Measurements from ENCODE around the gene NCOA7. TPM values are rescaled to one million over a fixed set of nuclear protein-coding genes. Genes with fewer than 3 reads are reported as not detected.

NCOA7 gene
- total and polyA plus RNA-seq, 10 of the 15 experiments (the other 5 are each of a cell fraction or from before 2014, with no cell fraction given) = 18.9 to 50.3 (median 34.2) TPM

- TF ChIP-seq E2F8 (IDR thresholded peaks at IDR 0.05; ENCODE audit: low read depth, partially characterized antibody) (no peak), NR2F1 (conservative IDR thresholded peaks at IDR 0.05) (no peak), EED (IDR thresholded peaks at IDR 0.05; ENCODE audit: low read depth) (no peak), HCFC1 (IDR thresholded peaks at IDR 0.05; ENCODE audit: low read length) (no peak), TCF3 (IDR thresholded peaks at IDR 0.05; ENCODE audit: borderline replicate concordance, insufficient read depth, low read depth, low read length) (no peak), IRF3 (IDR thresholded peaks at IDR 0.05) (no peak), POLR2AphosphoS5 (IDR thresholded peaks at IDR 0.05; ENCODE audit: low read length) (no peak), USF2 (IDR thresholded peaks at IDR 0.05; ENCODE audit: borderline replicate concordance, low read depth, low read length) (no peak), MLLT1 (IDR thresholded peaks at IDR 0.05) (no peak), RFX5 (IDR thresholded peaks at IDR 0.05; ENCODE audit: low read depth, low read length) (no peak), LARP7 (IDR thresholded peaks at IDR 0.05) (no peak), ZBED1 (IDR thresholded peaks at IDR 0.05; ENCODE audit: borderline replicate concordance) (0 out of 2 replicates have a peak, but pooled peaks have one; percentile 48), FOXK2 (IDR thresholded peaks at IDR 0.05) (no peak), HDAC2 (IDR thresholded peaks at IDR 0.05) (no peak), CEBPZ (IDR thresholded peaks at IDR 0.05; ENCODE audit: low read depth, low read length) (no peak), MYC (IDR thresholded peaks at IDR 0.05; ENCODE audit: insufficient read depth, insufficient read length, insufficient replicate concordance, low read length, severe bottlenecking) (no peak), ZNF622 (IDR thresholded peaks at IDR 0.05) (no peak), RELB (IDR thresholded peaks at IDR 0.05; ENCODE audit: low read depth) (0 out of 2 replicates have a peak, but pooled peaks have one; percentile 1), SREBF2 (IDR thresholded peaks at IDR 0.05; ENCODE audit: low read length) (no peak), POLR2A (IDR thresholded peaks at IDR 0.05; ENCODE audit: low read depth, low read length) (no peak), MAX (IDR thresholded peaks at IDR 0.05; ENCODE audit: low read depth, low read length) (no peak)
Observed at GRCh38 chr6:125818225-125818657, 27.5 kb downstream of the NCOA7 start (continued).

Measured in GM12878 (cell line).